Liver (tissue), 9 donors: ENCODE results near the gene MROH9. TPM values are rescaled to one million over a fixed set of nuclear protein-coding genes. Genes with fewer than 3 reads are reported as not detected.

Experiments
- DNase-seq: peaks from one replicate; pipeline ENCODE4 v3.0.0-alpha.2; 2017; ENCODE audit warnings: low spot score
- H3K27ac ChIP-seq, 2 donors: one replicate each; pipeline ENCODE4 v1.7.0; 2013; ENCODE audit warnings: inconsistent platforms in 2 of 2, low read length in 2 of 2, control low read depth in 1 of 2, low read depth in 1 of 2, mild to moderate bottlenecking in 1 of 2
- H3K27me3 ChIP-seq, 4 donors: one replicate each; pipeline versions ENCODE4 v1.6.1 to v1.7.0; 2013; ENCODE audit warnings: low read length in 3 of 4, inconsistent platforms in 1 of 4, mild to moderate bottlenecking in 1 of 4, moderate library complexity in 1 of 4; ENCODE audit not compliant: control insufficient read depth in 4 of 4, insufficient read depth in 4 of 4
- H3K36me3 ChIP-seq, 4 donors: one replicate each; pipeline versions ENCODE4 v1.6.1 to v1.7.0; 2013; ENCODE audit warnings: low read length in 3 of 4, mild to moderate bottlenecking in 3 of 4, low read depth in 1 of 4, moderate library complexity in 1 of 4; ENCODE audit not compliant: control insufficient read depth in 4 of 4, insufficient read depth in 3 of 4
- H3K4me1 ChIP-seq, 4 donors: one replicate each; pipeline versions ENCODE4 v1.6.1 to v1.7.0; 2013; ENCODE audit warnings: low read length in 3 of 4, mild to moderate bottlenecking in 3 of 4, moderate library complexity in 1 of 4; ENCODE audit not compliant: control insufficient read depth in 4 of 4, insufficient read depth in 4 of 4
- H3K4me3 ChIP-seq, 3 donors: one replicate each; pipeline versions ENCODE4 v1.6.1 to v1.7.0; 2013; ENCODE audit warnings: low read length in 3 of 3, control low read depth in 1 of 3, low read depth in 1 of 3, mild to moderate bottlenecking in 1 of 3
- H3K9ac ChIP-seq, 2 donors: one replicate each; pipeline ENCODE4 v1.7.0; 2013; ENCODE audit warnings: low read length in 2 of 2, mild to moderate bottlenecking in 2 of 2, moderate library complexity in 2 of 2, control low read depth in 1 of 2, low read depth in 1 of 2
- H3K9me3 ChIP-seq, 4 donors: one replicate each; pipeline versions ENCODE4 v1.6.1 to v1.7.0; 2013; ENCODE audit warnings: low read length in 3 of 4; ENCODE audit not compliant: control insufficient read depth in 4 of 4
- CTCF ChIP-seq: fragments of 150-350 bp; IDR thresholded peaks from 2 replicates; pipeline ENCODE4 v1.5.1; 2017; ENCODE audit warnings: improper control_type of control experiment, low read depth, low read length; ENCODE audit not compliant: missing input control
- EGR1 ChIP-seq, 2 donors: IDR thresholded peaks; 2 replicates each; pipeline ENCODE4 v1.6.1; 2016 to 2018; ENCODE audit warnings: antibody characterized with exemption in 2 of 2, low read depth in 2 of 2
- FOXA1 ChIP-seq: IDR thresholded peaks from 2 replicates; pipeline ENCODE4 v1.6.1; 2016; ENCODE audit warnings: antibody characterized with exemption
- FOXA2 ChIP-seq: IDR thresholded peaks from 2 replicates; pipeline ENCODE4 v1.6.1; 2016; ENCODE audit warnings: antibody characterized with exemption
- GABPA ChIP-seq, 2 donors: IDR thresholded peaks in 1 of 2; conservative IDR thresholded peaks in 1 of 2; 2 replicates each; pipeline ENCODE4 v1.6.1; 2016; ENCODE audit warnings: antibody characterized with exemption in 2 of 2, mild to moderate bottlenecking in 1 of 2, moderate library complexity in 1 of 2
- HNF4A ChIP-seq, 2 donors: conservative IDR thresholded peaks; 2 replicates each; pipeline ENCODE4 v1.6.1; 2016; ENCODE audit warnings: antibody characterized with exemption in 2 of 2, mild to moderate bottlenecking in 2 of 2
- HNF4G ChIP-seq: IDR thresholded peaks from 2 replicates; pipeline ENCODE4 v1.6.1; 2016; ENCODE audit warnings: antibody characterized with exemption
- JUND ChIP-seq, 2 donors: IDR thresholded peaks; 2 replicates each; pipeline ENCODE4 v1.6.1; 2016; ENCODE audit warnings: antibody characterized with exemption in 2 of 2
- NR2F2 ChIP-seq: IDR thresholded peaks from 2 replicates; pipeline ENCODE4 v1.6.1; 2016; ENCODE audit warnings: antibody characterized with exemption
- RAD21 ChIP-seq, 2 donors: IDR thresholded peaks; 2 replicates each; pipeline ENCODE4 v1.6.1; 2016; ENCODE audit warnings: antibody characterized with exemption in 2 of 2, mild to moderate bottlenecking in 2 of 2
- RXRA ChIP-seq, 2 donors: IDR thresholded peaks; 2 replicates each; pipeline ENCODE4 v1.6.1; 2017 to 2018; ENCODE audit warnings: antibody characterized with exemption in 2 of 2, mild to moderate bottlenecking in 1 of 2
- SP1 ChIP-seq: IDR thresholded peaks from 2 replicates; pipeline ENCODE4 v1.6.1; 2018; ENCODE audit warnings: antibody characterized with exemption, mild to moderate bottlenecking
- TAF1 ChIP-seq: conservative IDR thresholded peaks from 2 replicates; pipeline ENCODE4 v1.6.1; 2016; ENCODE audit warnings: antibody characterized with exemption, mild to moderate bottlenecking
- YY1 ChIP-seq: IDR thresholded peaks from 2 replicates; pipeline ENCODE4 v1.6.1; 2016; ENCODE audit warnings: antibody characterized with exemption, mild to moderate bottlenecking
- ZBTB33 ChIP-seq: IDR thresholded peaks from 2 replicates; pipeline ENCODE4 v1.6.1; 2016; ENCODE audit warnings: antibody characterized with exemption
- WGBS: extraction: QIAGEN DNeasy Blood & Tissue Kit; methylation state at CpG from one replicate; pipeline ENCODE4 v1.1.7; 2013; 5-methylcytosine and 5-hydroxymethylcytosine counted together
- polyA plus RNA-seq, 2 donors: library from polyadenylated mRNA; stranded (reverse) in 1 of 2; unstranded in 1 of 2; fragments of 200-250 nt in 1 of 2; fragments of >200 nt in 1 of 2; fragmentation: Nextera tagmentation in 1 of 2; extraction: Ambion mirVana in 1 of 2; gene quantifications; one replicate each; pipeline versions ENCODE4 v1.2.1 to v1.2.3, GENCODE V29; 2013 to 2015
- total RNA-seq, 2 donors: library from RNA; depleted of rRNA; stranded (reverse); fragments of >200 nt; gene quantifications; one replicate each; pipeline ENCODE4 v1.2.3, GENCODE V29; 2014
- TF ChIP-seq, protein P1 (sequence below): IDR thresholded peaks from 2 replicates; pipeline ENCODE4 v1.6.1; 2016; ENCODE audit warnings: antibody characterized with exemption
- TF ChIP-seq, protein P2 (sequence below): IDR thresholded peaks from 2 replicates; pipeline ENCODE4 v1.6.1; 2016; ENCODE audit warnings: antibody characterized with exemption, mild to moderate bottlenecking
- TF ChIP-seq, protein P3 (sequence below): IDR thresholded peaks from 2 replicates; pipeline ENCODE4 v1.6.1; 2016; ENCODE audit warnings: antibody characterized with exemption
- donor health status: healthy.
- donor health status: healthy.
- donor health status: healthy.
- donor health status: healthy.
- donor health status: healthy.

Gene MROH9
- total and polyA plus RNA-seq, 4 donors: not detected

DNA sequence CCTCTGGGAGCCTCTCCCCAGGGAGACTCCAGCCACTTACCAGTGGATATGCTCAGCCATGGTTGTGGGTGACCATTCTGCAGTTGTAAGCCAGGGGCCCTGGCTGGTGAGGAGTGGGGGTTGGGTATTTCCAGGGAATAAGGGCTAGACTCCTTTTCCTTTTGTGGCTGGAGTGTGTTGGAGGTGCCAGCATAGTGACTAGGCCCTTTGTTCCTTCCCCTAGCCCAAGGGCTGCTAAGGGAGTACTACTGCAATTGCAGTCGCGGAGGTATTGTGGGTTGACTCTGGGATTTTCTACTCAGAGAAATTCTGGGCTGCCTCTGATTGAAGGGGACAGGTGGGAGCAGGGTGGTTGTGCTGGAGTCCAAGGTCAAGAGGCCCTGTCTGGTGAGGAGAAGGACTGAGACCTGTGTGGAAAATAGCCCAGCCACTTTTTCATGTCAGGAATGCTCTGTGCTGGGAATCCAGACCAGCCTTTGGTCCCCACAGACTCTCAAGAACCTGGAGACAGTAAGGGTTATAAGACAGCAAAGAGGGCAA, 43.1 kb downstream of the MROH9 start:
- Histone ChIP-seq H3K4me3 (no peak overlapping the region), H3K9ac (no peak overlapping the region), H3K4me1 (no peaks in the 10 kb centered on the region), H3K27ac (no peak overlapping the region), H3K9me3 (peaks cover 0 to 4% (median 1%) of the 10 kb centered on the region in 4 donors), H3K36me3 (no peaks in the 10 kb centered on the region), H3K27me3 (no peaks in the 10 kb centered on the region)
- no peak for TF ChIP-seq NR2F2
- TF ChIP-seq TAF1: no peak
- WGBS: 97% methylated on average over 2 of the region's 2 CpGs
- DNase-seq: no peak

- H3K36me3 ChIP-seq: no peaks in the 10 kb centered on the region
- H3K4me3 ChIP-seq: no peak overlapping the region
- H3K27me3 ChIP-seq: no peaks in the 10 kb centered on the region
- 91% methylated on average over 1 of the region's 1 CpG for WGBS
- no peak overlapping the region for H3K9ac ChIP-seq
- TF ChIP-seq RAD21 (IDR thresholded peaks at IDR 0.05) (no peak), SP1 (no peak), YY1 (no peak), TAF1 (no peak), GABPA (IDR thresholded peaks at IDR 0.05 in 1 of 2, conservative IDR thresholded peaks at IDR 0.05 in 1 of 2) (no peak), CTCF (no peak), NR2F2 (no peak), FOXA1 (no peak), RXRA (IDR thresholded peaks at IDR 0.05) (no peak), HNF4G (no peak), EGR1 (IDR thresholded peaks at IDR 0.05; ENCODE audit: low read depth in 2 of 2) (no peak), FOXA2 (no peak), JUND (IDR thresholded peaks at IDR 0.05) (no peak), HNF4A (conservative IDR thresholded peaks at IDR 0.05) (no peak), ZBTB33 (no peak)
- TF ChIP-seq, protein P1, sequence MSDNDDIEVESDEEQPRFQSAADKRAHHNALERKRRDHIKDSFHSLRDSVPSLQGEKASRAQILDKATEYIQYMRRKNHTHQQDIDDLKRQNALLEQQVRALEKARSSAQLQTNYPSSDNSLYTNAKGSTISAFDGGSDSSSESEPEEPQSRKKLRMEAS: no peak
- TF ChIP-seq, protein P2, sequence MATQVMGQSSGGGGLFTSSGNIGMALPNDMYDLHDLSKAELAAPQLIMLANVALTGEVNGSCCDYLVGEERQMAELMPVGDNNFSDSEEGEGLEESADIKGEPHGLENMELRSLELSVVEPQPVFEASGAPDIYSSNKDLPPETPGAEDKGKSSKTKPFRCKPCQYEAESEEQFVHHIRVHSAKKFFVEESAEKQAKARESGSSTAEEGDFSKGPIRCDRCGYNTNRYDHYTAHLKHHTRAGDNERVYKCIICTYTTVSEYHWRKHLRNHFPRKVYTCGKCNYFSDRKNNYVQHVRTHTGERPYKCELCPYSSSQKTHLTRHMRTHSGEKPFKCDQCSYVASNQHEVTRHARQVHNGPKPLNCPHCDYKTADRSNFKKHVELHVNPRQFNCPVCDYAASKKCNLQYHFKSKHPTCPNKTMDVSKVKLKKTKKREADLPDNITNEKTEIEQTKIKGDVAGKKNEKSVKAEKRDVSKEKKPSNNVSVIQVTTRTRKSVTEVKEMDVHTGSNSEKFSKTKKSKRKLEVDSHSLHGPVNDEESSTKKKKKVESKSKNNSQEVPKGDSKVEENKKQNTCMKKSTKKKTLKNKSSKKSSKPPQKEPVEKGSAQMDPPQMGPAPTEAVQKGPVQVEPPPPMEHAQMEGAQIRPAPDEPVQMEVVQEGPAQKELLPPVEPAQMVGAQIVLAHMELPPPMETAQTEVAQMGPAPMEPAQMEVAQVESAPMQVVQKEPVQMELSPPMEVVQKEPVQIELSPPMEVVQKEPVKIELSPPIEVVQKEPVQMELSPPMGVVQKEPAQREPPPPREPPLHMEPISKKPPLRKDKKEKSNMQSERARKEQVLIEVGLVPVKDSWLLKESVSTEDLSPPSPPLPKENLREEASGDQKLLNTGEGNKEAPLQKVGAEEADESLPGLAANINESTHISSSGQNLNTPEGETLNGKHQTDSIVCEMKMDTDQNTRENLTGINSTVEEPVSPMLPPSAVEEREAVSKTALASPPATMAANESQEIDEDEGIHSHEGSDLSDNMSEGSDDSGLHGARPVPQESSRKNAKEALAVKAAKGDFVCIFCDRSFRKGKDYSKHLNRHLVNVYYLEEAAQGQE: no peak
- TF ChIP-seq, protein P3, sequence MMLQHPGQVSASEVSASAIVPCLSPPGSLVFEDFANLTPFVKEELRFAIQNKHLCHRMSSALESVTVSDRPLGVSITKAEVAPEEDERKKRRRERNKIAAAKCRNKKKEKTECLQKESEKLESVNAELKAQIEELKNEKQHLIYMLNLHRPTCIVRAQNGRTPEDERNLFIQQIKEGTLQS: no peak
- H3K27ac ChIP-seq: no peak overlapping the region
- DNase-seq: no peak
- H3K9me3 ChIP-seq: no peaks in the 10 kb centered on the region
- no peaks in the 10 kb centered on the region for H3K4me1 ChIP-seq
Observed at GRCh38 chr1:170985406-170985805, 50.1 kb downstream of the MROH9 start.
